Peyer's patch (tissue), 4 donors: ENCODE measurements around the gene FNDC1.

Experiments used
- POLR2A ChIP-seq, 2 donors: fragments of 450-650 bp; IDR thresholded peaks; one replicate each; pipeline ENCODE4 v1.5.1; 2017; ENCODE audit warnings: antibody characterized with exemption in 2 of 2, mild to moderate bottlenecking in 2 of 2, moderate library complexity in 2 of 2
- TF ChIP-seq, protein P1 (sequence below), 6 experiments: fragments of 450-650 bp in 4 of 6; fragments of 200-600 bp in 2 of 6; sonication (generic) in 1 of 6; IDR thresholded peaks; one replicate each; pipeline ENCODE4 v1.5.1; 2017 to 2019; ENCODE audit warnings: antibody characterized with exemption in 6 of 6, mild to moderate bottlenecking in 3 of 6, moderate library complexity in 1 of 6

DNA sequence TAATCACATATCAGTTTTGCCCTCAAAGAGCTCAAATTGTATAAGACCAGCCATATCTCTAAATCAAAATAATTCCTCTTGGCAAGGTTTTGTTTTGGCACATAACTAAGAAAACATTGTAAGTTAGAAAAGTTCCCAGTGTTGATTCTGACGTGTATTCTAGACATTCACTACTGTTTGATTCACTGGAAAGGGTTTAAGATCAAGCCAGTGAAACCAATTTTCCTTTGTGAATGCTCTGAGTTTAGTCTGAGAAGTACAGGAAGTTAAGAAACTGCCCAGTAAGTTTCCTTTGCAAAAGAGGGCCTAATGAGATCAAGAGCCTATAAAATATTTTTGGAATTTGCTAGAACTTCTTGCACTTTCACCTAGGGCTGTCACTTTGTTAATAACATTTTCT lies 143.0 kb downstream of the FNDC1 start:
- TF ChIP-seq, protein P1, sequence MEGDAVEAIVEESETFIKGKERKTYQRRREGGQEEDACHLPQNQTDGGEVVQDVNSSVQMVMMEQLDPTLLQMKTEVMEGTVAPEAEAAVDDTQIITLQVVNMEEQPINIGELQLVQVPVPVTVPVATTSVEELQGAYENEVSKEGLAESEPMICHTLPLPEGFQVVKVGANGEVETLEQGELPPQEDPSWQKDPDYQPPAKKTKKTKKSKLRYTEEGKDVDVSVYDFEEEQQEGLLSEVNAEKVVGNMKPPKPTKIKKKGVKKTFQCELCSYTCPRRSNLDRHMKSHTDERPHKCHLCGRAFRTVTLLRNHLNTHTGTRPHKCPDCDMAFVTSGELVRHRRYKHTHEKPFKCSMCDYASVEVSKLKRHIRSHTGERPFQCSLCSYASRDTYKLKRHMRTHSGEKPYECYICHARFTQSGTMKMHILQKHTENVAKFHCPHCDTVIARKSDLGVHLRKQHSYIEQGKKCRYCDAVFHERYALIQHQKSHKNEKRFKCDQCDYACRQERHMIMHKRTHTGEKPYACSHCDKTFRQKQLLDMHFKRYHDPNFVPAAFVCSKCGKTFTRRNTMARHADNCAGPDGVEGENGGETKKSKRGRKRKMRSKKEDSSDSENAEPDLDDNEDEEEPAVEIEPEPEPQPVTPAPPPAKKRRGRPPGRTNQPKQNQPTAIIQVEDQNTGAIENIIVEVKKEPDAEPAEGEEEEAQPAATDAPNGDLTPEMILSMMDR (IDR thresholded peaks at IDR 0.05), result no peak
- no peak for TF ChIP-seq POLR2A (IDR thresholded peaks at IDR 0.05)
